ENCODE results near the gene F5.

DNA sequence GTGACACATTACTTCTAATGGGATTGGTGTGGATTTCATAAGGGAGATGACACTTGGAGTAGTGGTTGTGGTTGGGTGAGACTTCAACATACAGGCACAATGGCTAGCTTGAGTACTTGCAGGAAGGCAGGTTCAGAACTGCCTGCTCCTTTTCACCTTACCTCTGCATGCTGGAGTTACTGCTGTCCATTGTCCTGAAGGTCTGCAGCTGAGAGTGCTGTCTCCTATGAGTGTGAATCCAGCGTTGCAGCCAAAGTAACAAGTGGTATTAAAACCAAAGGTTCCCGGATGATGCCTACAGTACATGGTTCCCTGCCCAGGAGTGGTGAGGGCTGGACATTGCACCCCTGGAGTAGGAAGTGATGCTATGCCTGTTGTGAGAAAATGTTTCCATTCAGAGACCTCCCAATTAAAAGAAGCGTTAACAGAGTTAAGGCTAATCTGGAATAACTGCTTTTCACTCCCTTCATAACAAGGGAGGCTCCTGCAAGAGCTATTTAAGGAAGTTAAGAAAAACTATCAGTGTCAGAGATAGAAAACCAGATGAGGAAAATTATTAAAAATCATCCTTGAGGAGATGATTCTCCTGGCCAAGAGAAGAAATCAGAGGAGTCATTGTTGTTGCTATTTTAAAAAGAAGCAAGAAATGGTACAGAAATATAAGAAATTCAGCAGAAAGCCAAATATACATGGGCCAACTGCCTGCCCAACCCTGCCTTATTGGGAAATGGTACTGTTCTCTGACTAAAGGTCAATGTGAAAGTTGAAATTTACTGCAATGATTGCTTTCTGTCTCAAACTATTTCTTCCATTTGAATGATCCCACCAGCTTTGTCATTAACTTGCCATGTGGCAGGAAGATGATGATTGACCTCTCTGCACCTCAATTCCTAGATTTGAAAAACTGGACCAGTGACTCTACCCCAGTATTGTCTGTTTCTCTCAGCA is 9.8 kb upstream of the F5 start:
- TF ChIP-seq, protein P1, sequence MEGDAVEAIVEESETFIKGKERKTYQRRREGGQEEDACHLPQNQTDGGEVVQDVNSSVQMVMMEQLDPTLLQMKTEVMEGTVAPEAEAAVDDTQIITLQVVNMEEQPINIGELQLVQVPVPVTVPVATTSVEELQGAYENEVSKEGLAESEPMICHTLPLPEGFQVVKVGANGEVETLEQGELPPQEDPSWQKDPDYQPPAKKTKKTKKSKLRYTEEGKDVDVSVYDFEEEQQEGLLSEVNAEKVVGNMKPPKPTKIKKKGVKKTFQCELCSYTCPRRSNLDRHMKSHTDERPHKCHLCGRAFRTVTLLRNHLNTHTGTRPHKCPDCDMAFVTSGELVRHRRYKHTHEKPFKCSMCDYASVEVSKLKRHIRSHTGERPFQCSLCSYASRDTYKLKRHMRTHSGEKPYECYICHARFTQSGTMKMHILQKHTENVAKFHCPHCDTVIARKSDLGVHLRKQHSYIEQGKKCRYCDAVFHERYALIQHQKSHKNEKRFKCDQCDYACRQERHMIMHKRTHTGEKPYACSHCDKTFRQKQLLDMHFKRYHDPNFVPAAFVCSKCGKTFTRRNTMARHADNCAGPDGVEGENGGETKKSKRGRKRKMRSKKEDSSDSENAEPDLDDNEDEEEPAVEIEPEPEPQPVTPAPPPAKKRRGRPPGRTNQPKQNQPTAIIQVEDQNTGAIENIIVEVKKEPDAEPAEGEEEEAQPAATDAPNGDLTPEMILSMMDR (IDR thresholded peaks at IDR 0.05), result no peak
- TF ChIP-seq EZH2 (IDR thresholded peaks at IDR 0.05; ENCODE audit: borderline replicate concordance, insufficient read depth, low read depth, low read length, poor library complexity, severe bottlenecking), result no peak
